HPDE6-E6E7 (cell line): ENCODE measurements around the gene CFAP45.

Source experiments
- DNase-seq: peaks from one replicate; pipeline ENCODE4 v3.0.0; 2011; ENCODE audit warnings: missing footprints; ENCODE audit errors: extremely low spot score

CFAP45 gene

DNA sequence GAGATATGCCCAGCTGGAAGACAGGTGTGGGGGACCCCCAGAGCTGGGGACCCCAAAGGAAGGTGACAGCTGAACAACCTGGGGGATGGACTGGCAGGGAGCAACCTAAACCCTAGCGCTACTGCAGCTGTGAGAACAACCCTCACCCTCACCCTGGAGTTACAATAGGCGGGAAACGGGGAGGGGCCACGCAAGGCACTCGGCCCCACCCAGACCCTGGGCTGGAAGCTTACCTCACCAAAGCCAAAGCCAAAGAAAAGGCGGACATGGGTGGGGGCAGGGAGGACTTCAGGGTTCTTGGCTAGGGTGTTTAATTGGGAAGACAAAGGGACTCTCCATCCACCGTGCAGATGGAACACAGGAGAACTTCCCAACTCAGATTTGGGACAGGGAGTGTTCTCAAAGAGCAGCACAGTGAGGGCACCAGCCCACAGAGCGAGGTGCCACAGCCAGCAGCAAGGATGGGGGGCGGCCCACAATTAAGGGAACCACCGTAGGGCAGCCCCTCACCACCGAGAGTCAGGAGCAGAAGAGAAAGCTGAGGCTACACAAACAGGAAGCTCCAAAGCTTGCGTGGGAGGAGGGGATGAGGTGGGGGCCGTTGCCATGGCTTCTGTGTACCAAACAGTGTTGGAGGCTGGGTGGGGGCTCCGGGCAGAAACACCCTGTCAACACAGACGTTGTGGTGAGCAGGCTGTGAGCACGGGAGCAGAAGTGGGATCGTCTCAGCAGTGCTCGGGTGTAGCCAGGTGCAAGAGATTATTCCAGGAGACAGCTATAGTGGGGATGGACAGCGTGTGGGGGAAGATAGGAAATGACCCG, 23.4 kb upstream of the CFAP45 start:
- DNase-seq = peak; percentile 85

DNA sequence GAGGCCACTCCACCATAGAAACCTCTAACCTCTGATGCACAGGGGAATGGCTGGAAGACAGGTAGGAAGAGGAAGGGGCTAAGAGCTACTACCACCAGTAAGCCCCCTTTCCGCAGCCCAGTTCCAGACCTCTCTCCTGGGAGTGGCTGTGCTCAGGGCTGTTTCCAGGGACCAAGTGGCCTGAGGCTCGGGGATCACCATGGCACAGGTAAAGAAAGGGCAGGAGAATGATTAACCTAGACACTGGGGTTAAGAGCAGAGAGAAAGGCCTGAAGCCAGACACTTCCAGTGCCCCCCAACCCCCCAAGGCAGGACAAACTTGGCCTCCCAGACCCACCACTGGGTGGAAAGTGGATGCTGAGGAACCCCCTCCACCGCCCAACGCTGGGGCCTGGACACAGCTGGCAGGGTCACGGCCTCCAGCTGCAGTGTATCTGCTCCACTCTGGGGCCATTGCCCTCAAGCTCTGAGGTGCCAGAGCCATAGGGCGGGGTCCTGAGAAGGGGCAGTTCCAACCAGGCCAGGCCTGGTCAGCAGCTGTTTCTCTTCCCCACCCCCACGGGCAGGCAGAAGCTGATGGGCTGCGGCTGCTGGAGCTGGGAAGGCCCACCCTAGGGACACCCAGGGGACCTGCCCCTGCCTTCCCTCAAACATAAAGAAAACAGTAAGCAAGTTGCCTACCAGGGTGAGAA, 22.7 kb upstream of the CFAP45 start:
- DNase-seq = no peak

DNA sequence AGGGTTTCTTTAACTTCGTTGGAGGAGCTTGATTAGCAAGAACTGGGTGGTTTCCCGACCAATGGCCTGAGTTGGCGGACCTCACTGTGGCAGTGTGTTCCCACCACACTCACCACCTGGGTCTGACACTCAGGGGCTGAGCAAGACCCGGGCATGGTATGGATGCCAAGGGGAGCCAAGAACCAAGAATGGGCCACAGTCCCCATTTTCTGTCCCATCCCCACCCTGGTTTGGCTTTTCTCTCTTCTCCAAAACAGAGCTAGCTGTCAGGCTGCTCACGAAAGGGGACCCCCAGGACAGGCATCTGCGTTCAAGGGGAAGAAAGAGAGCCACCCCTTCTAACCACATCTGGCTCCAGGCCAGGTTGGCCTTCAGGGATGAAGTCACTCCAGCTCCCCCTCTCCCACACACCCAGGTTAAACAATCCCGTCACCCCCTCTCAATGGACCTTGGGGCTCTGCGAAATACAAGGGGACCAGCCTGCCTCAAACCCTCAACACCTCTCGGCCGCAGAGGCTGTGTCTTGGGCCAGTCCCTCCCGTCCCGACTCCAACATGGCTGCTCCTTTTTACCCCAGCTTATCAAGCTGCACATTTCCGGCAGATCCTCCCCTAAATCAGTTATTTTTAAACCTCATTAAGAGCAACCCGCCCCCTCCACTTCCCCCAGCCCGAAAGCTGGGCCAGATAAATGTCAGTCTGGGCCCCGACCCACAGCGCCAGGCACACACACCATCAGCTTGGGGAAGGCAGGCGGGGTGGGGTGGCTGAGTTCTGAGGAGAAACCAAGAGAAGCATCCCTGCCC, 21.9 kb upstream of the CFAP45 start:
- no peak for DNase-seq

DNA sequence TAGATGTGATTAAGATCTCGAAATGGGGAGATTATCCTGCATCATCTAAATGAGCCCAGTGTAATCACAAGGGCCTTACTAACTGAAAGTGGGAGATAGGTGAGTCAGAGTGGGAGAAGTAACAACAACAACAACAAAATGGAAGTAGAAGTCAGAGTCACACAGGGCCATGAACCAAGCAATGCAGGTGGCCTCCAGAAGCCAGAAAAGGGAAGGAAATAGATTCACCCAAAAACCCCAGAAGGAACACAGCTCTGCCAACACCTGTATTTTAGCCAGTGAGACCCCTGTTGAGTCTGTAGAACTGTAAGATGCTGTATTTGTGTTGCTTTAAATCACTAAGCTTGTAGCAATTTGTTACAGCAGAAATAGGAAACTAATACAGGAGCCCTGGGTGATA, 21.3 kb upstream of the CFAP45 start:
- no peak for DNase-seq

DNA sequence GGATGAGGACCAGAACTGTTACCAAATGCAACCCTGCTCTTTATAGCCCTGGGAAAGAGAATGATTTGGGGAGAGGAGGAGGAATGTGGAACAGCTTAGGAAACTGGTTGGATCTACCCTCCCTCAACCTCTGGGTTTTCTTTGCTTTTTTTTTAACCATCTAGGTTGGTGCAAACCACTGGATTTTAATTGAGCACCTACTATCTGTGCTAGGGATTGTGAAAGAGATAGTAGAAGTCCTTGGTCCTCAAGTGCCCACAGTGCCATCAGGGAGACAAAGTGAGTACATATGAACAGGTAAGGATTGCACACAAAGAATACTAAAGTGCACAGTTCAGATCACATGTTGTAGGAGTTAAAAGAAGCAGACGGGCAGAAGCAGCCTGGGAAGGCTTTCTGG, 20.7 kb upstream of the CFAP45 start:
- DNase-seq = no peak

DNA sequence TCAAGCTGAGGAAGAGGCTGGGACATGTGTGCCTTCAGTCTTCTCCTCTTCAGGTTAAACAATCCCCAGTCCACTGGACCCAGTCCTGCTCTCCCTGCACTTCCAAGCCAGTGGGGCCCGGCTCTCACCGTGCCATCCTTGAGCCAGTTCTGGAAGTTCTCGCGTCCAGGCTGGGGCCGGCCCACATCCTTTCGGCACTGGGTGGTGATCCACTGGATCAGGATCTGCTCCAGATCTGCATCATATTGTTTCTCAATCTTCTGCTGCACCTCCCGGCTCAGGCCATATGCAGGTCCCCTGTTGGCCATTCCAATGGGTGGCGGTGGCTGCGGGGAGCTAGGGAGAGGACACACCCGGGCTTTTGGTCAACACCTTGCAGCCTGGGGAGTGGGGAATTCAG, 20.2 kb upstream of the CFAP45 start:
- DNase-seq = no peak

DNA sequence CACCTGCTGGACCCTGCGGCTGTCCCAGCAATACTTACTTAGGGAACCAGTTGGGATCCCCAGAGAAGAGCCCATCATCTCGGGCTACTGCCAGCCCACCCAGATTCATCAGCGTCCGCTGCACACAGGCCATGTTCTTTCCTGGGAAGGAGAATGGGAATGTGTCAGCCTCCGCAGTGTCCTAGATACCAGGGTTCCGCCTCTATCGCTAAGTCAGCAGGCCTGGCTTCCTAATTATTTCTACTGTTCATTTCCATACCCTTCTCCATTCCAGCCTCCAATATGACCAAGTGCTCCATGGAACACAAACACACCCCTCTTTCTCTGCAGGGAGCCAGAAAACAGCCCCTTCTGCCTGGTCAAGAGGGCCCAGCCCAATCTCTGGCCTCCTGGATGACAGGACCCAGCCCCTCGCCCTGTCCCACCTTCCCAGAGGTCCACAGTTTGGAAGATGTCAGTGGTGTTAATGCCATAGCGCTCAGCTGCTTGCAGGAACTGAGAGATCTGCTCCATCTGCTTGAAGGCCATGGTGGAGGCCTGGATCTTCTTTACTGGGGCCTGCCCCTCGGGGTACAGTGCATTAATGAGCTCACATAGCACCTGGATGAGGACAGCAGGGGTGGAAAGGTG, 19.4 kb upstream of the CFAP45 start:
- DNase-seq = no peak

GRCh38 chr1:159918352-159919200, 18.6 kb upstream of the CFAP45 start:
- DNase-seq = no peak

GRCh38 chr1:159917533-159918351, 17.8 kb upstream of the CFAP45 start:
- DNase-seq = no peak

DNA sequence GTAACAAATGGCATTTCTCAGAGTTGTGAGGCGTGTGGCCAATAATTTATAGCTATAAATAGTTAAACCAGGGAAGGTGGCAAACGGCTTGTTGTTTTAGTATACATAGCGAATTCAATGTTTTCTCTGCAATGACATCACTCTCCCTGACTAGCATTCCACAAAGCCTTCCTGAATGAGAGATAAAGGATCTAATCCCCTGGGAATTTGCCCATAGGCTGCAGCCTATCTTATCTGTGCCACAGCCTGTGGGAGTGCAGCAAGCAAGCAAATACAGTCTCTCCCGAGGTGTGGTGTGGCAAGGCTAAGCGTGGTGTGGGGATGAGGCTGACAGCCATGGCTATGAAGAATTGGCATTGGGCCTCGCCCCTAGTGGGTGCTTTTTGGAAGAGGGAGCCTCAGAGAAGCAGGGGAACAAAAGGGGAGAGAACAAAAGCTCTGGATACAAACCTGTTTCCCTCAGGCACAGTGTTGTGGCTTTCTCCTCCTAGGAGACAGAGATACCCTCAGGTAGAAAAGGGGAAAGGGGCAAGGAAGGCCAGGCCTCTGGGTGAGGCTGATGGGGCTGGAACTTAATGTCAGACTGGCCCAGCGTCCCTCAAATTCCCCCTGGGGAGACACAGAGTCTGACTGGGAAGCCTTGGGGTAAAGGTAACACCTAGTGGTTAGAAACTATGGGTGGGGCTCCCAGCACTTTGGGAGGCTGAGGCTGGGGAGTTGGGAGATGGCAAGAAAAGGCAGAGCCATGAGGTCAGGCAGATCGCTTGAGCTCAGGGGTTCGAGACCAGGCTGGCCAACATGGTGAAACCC, 16.5 kb upstream of the CFAP45 start:
- DNase-seq = no peak

GRCh38 chr1:159915571-159916241, 15.7 kb upstream of the CFAP45 start:
- DNase-seq = no peak

DNA sequence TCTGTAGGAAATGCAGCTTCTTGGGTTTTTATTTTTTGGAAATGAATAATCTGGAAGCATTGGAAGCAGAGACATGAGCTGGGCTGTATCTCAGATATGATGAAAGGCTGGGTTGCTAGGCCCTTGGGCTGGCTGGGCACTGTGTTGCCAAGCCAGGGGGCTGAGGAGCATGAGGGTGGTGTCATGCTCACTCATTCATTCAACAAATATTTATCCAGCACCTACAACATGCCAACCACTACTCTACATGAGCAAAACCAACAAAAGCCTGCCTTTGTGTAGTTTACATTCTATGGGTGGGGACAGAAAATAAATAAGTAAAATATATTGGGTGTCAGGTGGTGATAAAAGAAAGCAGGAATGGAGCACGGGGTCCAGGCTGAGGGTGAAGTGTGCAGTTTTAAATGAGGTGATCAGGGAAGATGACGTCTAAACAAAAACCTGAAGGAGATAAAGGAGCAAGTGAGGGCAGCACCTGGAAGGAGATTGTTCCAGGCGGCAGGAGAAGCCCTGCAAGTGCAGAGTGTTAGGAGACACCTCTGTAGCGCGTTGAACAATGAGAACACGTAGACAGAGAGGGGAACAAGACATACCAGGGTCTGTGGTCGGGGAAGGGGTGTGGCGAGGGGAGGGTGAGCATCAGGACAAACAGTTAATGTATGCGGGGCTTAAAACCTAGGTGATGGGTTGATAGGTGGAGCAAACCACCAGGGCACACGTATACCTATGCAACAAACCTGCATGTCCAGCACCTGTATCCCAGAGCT, 14.5 kb upstream of the CFAP45 start:
- DNase-seq = no peak

DNA sequence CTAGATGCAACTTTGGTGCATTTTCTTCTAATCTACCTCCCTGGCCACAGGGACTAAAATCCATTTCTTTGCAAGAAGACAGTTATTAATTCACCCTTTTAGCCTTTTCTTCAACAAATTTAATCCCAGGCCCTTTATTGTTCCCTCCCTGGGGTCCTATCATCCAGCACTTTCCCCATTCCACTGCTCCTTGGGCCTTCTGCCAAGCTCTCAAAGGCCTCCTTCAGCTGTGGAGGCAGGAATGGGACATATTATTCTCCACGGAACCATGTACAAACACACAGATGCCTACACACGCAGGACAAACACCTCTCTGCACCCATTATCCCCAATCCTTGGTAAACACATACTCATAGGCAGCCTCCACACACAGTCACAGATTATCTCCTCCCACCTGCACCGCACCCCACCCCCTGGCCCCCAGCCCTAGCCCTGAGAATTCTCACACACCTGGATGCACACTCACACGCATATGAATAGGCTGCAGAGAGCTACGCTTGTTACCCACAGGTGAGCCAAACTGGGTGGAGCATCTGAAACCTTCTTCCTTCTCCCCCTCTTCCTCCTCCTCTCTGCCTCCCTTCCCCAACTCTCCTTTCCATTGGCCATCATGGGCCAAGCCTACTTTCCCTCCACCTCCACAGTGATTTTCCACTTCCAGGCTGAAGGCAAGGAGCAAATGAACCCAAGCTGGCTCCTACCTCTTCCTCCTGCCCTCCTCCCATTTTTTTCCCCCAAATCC, 13.7 kb upstream of the CFAP45 start:
- no peak for DNase-seq

DNA sequence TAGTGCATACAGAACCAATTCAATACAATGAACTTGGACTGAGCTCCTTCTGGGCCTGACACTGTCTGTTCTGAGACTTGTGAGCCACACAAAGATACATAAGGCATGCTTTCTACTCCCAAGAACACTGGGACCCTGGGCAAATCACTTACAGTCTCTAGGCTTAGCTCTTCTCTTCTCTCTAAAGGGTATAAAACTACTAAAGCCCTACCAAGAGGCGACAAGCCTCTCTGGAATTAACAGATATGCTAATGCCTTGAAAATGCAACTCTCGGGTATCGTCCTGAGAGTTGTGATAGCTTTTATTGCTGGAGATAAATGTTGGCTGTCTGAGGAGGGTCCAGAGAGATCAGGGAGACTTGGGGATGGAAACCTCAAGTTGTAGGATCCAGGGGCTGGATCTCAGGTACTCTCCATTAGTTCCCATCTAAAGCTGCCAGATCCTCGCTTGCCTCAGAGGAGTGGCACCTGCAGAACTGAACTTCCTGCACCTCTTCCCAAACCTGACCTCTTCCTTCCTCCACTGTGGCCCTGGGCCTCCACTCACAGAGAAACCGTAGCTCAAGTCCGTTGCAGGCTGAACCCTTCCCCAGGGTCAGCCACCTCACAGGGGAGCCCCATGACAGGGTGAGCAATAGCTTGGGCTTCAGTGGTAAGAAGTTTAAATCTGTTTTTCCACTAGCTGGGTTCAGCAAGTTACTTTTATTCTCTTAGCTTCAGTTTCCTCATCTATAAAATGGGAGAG, 11.5 kb upstream of the CFAP45 start:
- no peak for DNase-seq

DNA sequence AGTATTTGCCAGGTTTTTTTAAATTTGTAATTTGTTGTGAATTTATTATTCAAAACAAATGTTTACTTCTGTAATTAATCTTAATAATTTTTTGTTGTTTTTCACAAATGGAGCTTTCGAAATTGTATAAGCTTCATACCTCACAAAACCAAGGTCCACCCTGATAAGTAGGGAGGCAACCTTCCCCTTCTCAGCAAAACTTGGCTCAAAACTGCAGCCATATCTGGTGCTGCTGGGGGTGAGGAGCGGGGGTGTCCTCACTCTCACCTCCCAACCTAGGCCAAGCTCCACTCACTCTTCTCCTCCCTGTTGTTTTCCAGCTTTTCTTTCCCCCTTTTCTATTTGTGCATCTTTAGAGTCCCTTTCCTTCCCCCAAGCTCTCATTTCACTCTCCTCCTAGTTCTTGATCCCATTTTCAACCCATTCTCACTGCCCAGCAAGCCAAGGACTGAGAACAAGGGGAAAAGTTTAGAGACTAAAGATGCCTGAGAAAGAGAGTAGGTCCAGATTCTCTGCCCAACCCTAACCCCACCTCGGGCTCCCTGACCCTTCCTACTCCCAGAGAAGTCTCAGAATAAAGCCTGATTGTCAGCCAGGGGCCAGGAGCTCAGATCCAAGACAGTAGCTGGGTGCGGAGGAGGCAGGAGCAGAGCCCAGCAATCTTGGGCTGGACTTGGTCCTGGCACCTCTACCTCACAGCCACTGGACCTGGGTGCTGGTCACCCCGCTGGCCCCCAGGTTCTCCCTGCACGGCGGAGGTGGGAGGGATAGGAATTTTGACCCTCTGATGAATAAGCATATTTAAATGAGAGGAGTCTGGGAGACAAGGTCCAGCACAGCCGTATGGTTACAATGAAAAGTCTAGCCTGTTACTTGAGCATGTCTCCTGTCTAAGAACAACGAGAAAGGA, 8.3 kb upstream of the CFAP45 start:
- no peak for DNase-seq

DNA sequence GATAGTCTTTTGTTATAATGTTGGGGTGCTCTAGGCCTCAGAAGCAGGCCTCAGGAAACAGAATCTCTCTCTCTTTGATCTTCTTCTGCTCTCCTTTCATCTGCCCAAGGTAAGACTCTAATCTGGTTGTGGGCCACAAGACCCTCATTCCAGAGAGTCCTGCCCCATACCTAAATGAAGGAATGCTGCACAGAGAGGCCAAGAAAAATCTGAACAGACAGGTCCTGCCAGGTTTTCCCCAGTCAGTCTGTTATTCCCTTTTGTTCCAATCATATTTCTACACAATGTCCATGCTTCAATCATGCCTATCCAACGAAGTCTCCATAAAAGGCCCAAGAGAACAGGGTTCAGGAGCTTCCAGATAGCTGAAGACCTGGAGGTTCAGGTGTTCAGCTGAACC, 7.0 kb upstream of the CFAP45 start:
- no peak for DNase-seq
